ENCODE results near the gene ZRANB2.
A peak's percentile ranks its signal among the peaks of the same experiment; 100 is the strongest.

The ZRANB2 gene

DNA sequence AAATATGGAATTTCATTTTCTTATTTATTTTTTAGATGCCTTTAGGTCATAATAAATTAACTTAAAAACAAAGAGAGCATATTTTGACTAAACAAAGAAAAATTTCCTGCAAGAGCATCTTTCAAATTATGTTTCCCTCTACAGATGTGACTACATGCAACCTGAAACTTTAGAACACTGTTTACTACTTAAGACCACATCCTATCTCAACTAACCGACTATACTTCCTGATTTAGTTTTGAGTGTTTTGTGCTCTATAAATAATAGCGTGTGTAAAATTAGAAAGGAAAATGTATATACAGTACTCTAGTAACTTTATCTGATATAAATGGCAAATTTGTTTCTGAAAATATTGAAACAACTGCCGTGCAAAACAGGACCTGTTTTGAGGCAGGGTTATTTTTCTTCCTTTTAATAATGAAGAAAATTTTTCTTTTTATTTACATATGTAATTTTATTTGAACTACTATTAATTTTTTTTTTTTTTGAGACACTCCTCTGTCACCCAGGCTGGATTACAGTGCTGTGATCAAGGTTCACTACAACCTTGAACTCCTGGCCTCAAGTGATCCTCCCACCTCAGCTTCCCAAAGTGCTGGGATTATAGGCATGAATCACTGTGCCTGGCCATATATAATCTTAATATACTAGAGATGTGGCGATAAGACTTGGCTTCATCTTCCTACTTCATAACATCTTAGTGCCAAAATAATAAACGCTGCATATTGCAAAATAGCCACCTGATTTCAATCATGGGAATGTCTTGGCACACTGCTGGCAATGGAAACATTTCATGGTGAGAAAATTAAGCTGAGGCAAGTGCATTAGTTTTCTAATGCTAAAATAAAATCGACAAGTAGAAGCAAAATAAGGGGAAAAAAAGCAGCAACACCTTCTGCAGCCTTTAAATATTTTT, 12.3 kb downstream of the ZRANB2 start:
- no peak for DNase-seq

DNA sequence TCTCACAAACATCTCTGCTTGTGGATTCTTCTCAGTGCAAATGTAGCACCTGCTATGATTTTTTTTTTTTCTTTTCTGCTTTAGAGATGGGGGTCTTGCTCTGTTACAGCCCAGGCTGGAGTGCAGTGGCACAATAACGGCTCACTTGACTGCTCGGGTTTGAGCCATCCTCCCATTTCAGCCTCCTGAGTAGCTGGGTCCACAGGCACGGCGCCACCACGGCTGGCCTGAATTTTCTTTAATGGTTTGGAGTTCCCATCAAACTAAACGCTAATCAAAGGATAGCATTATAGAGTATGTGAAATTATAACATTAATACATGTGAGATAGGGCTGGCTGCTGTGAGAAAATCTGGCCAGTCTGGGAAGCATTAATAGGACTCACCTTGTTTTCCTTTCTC, 26.0 kb downstream of the ZRANB2 start:
- no peak for DNase-seq

DNA sequence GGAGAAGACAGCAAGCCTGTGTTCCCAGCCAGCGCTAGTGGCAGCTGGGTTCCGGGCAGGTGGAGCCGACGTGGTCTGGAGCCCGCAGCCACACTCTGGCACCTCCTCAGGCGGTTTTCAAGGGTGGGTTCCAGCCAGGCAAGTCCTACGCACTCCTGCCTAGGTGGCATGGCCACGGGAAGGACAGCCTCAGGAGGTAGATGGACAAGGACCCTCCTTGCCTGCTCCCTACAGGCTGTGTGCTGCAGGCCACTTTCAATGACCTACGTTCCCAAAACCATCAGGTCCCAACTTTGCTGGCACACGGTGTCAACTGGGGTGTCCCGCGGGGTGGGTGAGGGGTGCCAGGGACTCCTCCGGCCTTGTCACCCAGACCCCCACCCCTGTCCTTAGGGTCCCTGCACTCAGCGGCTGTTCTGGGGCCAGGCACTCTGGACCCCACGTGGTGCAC, 26.5 kb downstream of the ZRANB2 start:
- DNase-seq, result no peak

DNA sequence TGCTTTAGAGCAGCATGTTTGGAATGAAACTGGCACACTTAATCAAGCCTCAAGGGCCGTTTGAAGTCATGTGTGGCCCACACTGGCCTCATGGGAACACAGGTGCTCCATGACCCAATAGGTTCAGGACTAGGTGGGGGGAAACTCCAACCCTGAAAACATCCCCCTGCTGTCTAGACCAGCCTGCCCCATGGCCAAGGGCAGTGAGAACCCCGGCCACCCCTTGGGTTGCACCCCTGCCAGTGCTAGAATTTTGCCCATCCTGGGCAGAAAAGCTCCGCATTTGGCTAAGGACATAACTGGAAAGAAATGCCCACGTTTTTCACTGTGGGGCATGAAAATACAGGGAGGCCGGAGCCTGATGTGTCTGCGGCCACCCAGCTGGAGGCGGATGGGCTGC, 27.1 kb downstream of the ZRANB2 start:
- no peak for DNase-seq

DNA sequence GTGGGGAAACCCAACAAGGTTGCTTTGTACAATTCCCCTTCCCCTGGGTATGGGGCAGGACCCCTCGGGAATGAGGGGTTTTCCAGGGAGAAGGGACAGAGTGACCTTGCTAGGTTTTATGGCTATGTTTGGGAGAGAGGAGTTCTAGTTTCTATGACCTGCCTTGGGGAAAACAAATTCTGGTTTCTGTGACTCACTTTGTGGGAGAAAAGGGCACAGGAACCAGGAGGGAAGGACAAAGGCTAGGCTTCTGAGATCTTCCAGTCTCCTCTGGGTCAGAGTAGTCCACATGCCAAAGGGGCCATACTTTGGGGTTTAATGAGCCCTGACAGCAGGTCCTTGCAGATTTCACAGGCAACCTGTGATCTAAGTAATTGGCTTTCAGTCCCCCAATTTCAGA, 27.7 kb downstream of the ZRANB2 start:
- DNase-seq, result no peak

DNA sequence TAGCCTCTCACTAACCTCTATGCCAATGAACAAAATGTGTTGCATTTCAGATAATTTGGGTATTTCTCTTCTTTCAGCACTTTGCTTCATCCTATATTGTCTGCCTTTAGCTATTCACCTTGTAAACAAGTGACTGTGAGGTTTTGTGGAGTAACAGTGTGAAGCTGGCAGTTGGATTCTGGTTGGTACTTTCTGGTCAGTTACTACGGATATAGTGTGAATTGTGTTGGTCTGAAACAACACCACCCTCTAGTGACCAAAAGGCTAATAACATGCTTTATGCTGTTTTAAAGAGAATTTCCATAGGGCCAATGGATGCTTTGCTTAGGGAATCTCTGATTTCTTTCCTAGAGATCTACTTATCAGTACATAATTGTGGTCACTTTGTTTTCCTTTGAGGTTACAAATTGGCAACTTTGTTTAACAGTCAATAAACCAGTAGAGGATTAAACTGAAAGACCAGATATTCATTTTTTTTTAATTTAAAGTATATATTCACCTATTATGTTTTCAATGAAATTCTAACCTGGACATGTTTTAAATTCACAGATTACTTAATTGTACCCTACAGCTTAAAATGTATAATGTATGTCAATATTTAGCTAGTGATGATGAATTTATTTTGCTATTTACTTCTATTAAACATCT, 30.8 kb downstream of the ZRANB2 start:
- DNase-seq, result peak; percentile 24

DNA sequence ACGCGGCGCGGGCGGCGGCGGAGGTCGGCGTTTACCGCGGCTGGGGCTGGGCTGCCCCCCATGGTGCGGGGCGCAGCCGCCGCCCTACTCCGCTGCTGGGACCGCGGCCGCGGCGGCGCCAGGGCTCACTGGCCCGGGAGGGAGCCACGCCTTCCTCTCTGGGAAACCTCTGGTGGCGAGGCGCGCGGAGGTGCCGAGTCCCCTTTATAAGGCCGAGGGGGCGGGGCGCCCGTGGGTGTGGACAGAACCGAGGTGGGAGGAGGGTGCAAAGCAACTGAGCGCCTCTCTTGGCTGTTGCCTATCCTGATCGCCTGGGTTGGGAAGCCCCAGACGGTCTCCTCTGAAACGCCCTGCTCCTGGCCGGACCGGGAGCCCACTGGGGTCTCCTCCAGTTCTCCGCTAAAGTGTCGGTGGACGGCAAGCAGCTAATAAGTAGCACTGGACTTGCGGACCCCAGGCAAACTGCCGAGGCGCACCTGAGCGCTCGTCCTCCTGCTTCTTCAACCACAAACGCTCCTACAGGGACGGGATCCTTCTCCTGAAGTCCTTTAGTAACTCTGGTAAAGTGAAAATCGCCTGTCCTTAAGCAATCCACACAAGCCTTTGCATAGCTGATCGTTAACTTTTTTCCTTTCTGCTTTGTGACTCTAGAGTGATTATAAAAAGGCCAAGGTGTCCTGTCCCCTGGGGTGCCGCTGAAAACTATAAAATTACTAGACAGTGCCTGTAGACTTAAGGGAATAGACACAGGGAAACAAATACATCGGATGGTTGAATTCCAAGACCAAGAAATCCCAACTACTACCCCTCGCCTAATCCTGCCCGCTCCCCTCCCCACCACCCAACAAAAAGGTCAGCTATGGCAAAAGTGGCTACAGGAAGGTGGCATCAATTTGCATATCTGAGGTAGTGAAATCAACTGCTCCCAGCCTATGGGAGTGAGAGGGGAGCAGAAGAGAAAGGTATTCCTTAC, 32.9 kb downstream of the ZRANB2 start, which contains the start of gene PTGER3:
PTGER3 (minus strand) TSS at position 182 of the 973 bp plus-strand sequence. CDS start 239 bp downstream, outside the sequence.
- DNase-seq, result no peak

DNA sequence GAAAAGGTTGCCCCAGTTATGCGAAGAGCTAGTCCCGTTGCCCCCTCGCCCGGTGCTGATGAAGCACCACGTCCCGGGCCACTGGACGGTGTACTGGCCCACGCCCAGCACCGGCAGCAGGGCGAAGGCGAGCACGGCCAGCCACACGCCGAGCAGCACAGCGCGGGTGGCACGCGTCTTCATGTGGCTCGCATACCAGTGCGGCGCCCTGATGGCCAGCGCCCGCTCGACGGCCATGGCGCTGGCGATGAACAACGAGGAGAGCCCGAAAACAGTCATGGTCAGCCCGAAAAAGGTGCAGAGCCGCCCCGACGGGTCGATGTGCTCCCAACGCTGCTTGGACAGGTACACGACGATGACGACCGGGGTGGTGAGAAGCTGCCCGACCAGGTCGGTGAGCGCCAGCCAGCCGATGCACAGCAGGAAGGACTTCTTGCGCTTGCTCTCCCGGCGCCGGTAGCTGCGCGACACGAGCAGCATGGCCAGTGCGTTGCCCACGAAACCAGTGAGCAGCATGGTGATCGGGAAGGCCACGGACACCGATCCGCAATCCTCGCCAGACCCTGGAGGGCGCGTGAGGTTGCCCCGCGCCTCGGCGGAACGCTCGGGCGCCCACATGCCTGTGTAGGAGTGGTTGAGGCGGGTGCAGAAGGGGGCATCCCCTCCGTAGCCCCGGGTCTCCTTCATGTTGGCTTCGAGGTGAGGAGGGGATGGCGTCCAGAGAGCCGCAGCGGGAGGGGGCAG, 33.8 kb downstream of the ZRANB2 start:
- DNase-seq, result no peak

DNA sequence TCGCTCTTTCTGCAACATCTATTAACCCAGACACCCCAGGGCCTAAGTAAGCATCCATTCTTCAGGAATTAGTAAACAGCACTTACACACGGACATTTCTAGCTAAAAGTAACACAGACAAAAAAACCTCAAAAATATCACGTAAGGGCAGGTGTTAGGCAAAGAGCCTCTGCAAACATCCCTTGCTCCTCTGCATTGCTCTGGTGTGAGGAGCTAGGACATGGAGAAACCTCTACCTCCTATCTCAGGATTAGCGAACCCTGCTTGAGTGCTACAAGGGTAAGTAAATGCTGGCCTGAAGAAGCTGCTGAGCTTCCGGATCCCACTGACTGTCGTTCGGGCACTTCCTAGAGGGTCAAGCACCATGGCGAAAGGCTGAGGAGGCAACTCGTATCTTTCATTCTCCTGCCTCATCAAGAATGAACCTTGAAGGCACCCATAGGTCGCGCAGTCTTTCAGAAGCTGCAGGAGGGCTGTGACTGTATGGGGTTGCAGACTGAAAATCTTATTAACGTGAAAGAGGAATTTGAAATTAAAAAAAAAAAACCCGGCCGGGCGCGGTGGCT, 35.3 kb downstream of the ZRANB2 start:
- DNase-seq, result no peak

DNA sequence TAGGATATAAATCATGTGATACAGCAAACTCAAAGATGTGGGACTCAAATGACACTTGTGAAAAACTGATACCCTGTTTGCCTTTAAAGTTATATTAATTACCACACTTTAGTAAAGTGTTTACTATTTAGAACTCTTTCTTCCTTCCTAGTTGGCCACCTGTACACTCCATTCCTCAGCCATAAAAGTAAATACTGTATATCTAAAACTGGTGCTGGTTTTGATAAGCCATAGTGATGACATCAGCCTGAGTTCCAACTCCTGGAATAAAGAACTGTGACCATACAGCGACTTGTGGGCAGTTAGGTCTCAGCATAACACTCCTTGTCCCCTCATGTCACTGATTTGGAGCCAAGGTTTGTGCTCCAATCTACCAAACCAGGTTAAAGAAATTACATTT, 36.0 kb downstream of the ZRANB2 start:
- DNase-seq, result no peak

DNA sequence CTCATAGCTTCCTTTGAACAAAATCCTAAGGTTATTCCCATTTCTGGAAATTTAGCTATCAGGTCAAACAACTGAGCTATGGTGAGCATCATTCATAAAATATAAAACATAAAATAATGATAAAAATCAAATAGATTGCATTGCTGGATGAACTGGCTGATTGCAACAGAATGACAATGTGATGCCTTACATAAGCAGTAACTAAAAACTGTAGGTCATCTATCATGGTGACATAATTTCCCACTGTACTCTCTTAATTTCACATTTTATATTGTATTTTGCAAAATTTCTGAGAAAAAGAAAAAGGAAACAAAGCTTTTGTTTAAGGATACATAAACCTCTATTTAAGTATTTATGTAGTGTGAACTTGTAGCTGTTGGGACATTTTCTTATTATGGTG, 37.8 kb downstream of the ZRANB2 start:
- DNase-seq, result no peak

DNA sequence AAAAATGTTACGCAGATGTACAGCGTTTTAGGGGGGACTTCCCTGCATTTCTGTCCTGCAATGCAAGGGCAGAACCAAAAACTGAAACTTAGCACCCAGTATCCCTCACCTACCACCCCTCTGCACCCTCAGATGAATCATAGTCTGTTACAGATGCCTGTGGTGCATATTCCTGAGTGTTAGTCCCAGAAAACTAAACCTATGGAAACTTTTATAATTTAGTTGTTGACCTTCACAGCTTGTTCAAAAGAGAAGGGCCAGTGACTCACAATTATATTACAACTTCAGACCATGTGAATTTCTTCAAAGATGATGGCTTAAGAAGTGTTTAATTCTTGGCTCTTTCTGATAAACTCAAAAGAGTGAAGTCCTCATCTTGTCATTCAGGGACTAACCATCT, 39.0 kb downstream of the ZRANB2 start:
- DNase-seq, result no peak

DNA sequence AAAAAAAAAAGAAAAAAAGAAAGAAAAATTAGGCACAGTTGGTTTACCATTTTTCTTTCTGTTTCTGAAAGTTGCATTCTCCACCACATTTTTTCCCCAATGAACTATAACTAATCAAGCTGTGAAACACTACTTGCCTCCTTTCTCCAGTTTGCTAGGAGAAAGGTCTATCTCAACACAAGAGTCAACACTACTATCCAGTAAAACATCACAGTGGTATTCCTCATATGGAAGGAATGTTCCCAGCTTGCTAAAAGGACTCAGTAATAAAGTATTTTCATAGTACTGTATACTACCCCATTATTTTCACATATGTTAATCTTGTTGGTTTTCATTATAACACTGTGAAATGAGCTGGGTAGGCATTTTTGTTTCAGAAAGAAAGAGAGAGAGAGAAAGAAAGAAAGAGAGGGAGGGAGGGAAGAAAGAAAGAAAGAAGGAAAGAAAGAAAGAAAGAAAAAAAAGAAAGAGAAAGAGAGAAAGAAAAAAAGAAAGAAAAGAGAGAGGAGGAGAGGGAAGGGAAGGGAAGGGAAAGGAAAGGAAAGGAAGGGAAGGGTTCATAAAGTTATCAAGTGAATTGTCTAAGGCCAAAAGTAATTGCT, 41.1 kb downstream of the ZRANB2 start:
- DNase-seq, result peak; percentile 7

DNA sequence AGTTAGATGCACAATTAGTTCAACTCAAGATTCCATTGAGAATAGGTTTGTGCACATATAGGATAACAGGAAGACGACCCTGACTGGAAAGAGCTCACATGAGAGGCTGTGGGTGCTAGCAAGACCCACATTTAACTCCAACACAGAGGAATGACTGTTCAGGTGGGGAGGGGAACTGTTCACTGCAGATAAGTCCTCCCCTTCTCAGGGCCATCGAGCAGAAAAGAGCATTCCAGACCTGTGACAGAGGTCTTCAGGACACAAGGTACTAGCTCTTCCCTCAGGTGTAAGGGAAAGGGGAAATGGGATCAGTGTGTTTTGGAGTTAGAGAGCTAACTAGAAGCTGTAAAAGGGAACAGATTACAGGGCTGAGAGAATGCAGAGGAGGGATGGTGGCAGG, 41.9 kb downstream of the ZRANB2 start:
- DNase-seq, result no peak

DNA sequence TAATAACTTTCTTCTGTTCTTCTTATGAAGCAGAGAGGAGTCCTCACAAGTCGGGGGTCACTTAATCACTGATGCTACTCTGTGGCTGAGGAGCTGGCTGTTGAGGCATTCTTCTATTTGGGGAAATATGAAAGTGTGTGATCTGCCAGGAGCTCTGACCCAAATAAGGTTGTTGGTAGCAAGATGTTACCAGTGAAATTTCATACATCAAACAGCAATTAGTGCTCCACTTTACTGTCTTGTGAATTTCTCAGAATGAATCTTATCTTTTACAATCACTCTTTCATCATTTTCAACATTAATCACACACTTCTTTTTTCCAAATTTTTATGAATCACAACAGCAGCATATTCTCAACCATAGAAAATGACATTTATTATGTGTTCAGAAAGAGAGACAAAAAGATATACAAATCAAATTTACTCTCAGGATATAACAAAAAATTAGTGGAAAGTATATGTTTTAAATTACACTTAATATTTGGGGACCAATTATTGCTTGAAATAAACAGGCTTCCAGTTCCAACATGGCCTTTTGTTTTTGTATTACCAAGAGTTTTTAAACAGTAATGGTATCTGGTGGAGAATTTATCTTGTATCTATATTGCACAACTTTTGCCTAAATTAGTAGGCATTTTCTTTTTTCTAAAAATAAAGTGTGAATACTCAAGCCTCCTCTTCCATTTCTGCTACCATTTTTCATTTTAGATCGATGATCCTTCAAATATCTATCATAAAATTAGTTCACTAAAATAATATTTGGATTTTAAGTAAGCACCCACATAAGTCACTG, 42.8 kb downstream of the ZRANB2 start:
- DNase-seq, result no peak

DNA sequence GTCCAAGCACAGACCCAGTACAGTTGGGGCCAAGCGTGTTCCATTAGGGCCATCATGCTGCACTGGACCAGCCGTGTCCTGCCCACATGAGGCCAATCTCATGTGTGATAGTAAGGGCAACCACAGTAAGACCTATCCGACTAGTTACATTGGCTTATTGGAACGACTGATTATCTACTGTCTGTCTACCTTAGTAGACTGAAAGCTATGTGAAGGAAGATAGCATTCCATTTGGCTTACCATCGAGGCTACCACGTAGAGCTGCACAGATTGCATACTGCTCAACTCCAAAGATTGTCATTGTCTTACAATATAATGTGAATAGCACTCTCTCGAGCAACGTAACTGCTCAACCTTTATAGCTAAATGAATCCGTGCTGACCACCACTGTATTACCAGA, 43.8 kb downstream of the ZRANB2 start:
- DNase-seq, result no peak

DNA sequence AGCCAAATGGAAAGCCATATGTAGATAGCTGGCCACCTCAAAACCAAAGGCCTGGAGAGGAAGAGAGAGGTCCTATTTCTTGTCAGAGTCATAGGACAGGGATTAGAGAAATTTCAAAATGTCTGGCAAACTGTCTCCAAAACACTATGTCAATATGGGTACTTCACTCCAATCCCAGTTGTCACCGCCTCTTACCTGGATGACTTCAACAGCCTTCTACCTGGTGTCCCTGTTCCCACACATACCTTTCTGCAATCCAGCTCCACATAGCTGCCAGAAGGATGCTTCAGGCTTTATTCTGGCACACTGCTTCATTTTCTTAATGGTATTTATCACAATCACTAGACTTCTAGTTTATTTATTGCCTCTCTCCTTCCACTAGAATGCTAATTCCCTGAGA, 47.7 kb downstream of the ZRANB2 start:
- DNase-seq, result no peak

DNA sequence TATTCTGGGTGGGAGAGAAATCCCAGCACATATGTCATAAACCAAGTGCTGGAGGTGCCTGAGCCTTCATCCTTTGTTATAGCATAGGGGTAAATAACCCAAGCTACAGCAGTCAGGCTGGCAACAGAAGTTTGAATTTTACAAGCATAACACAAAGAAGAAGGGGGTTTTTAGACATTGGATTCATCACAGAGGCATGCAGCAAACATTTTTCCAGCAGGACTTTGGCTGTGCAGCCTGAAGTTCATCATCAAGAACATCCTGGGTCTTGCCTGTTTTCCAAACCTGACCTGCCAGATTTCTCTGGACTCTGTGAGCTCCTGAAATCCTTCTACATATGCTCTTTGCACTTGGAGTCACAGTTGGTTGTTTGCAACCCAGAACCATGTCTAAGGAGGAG, 49.4 kb downstream of the ZRANB2 start:
- DNase-seq, result peak; percentile 26

DNA sequence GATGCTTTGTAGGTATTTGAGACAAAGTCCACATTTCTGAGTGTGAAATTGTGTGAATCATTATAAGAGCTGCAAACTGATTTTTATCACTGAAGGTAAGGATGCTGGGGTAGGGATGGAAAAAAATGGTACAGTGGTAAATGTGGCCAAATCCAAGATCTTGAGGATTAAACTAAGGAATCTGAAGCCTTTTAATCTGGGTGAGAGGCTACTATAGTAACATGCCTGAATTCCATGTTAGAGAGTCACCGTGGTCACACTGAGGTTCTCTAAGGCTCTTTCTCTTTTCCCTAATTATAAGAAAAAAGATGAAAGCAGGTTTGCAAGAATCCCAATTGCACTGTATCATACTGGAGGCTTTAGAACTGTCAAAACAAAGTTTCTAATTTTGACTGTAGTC, 50.8 kb downstream of the ZRANB2 start:
- DNase-seq, result no peak

DNA sequence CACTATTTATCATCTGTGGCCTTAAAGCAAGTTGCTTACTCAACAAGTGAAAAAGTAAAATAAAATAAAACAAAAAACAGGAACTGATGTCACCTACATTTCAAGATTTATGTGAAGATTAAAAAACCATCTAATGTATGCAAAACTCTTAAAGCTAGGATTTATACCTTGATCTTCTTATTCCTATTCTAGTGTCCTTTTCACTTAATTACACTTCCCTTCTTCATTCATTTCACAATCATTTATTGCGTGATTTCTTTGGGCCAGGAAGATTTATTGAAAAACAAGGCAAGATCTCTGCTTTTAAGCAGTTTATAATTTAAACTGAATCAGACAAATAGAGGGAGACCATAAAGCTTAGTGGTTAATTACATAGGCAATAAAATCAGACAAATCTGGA, 51.9 kb downstream of the ZRANB2 start:
- no peak for DNase-seq

DNA sequence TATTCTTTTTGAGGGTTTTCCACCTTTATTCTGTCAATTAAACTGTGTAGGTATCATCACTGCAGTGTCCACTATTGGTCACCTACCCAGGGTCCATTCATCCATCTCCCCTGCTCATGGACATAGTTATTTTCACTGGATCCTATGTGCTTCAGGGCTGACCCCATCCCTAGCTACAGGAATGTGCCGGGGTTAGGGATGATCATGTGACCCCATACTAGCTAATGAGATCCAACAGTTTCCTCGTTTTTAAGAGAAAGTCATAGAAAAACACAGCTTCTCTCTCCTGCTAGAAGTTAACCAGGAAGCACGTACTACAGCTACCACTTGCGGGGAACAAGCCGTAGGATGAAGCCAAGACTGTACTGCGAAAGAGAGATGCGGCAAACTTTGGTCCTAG, 52.8 kb downstream of the ZRANB2 start:
- no peak for DNase-seq

All from NCI-H226 (cell line).